ENCODE data around the gene KCNIP1.

Gene KCNIP1

GRCh38 chr5:170629566-170630175 is 125.9 kb downstream of the KCNIP1 start:
- no peak for DNase-seq (ENCODE audit: low spot score)

DNA sequence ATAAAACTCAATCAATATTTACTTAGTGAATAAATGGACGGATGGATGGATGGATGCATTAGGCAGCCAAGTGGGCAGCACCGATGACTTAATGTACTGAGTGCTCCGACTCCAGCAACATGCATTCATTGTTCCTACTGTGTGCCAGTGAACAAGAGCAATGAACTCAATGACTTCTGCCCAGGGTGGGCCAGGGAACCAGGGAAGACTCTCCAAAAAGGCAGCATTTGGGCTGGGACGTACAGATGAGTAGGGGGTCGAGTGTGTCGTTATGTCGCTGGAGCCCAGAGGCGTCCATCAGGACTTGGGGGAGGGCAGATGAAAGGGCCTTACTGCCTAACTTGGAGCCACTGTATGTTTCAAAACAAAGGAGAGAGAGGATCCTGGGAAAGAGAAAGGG is 126.4 kb downstream of the KCNIP1 start:
- no peak for DNase-seq (ENCODE audit: low spot score)

GRCh38 chr5:170630711-170631141 is 126.9 kb downstream of the KCNIP1 start:
- DNase-seq (ENCODE audit: low spot score): no peak

- DNase-seq (ENCODE audit: low spot score): no peak
These were observed 127.8 kb downstream of the KCNIP1 start for GRCh38 chr5:170631466-170632195.

DNA sequence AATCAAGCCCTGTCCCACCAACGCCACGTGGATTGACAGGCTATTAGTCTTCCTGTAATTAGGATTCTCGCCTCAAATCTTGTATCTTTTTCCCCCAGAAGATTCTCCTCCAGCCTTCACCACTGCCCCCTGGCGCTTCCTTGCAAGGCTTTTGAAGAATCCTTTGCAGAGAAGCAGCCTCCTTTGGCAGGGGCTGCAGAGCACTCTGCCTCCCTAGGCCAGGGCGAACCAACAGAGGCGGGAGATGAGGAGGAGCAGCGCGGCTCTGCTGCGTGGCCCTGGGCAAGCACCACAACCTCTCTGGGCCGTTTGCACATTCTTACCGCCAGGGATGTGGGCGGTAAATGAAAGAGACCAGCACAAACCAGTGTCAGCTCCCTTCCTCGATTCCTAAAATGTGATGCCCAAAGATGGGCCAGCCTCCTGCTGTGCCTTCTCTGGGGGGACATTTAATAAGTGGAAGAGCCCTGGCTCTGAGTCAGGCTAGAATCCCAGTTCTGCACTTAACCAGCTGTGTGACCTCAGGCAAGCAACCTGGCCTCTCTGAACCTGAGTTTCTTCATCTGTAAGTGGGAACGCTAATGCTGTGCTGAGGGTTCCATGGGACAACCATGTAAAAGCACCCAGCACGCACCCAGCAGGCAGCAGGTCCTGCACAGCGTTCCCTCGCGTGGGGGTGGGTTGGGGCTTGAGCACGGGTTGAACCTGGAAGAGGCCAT is 128.6 kb downstream of the KCNIP1 start:
- no peak for DNase-seq (ENCODE audit: low spot score)

DNA sequence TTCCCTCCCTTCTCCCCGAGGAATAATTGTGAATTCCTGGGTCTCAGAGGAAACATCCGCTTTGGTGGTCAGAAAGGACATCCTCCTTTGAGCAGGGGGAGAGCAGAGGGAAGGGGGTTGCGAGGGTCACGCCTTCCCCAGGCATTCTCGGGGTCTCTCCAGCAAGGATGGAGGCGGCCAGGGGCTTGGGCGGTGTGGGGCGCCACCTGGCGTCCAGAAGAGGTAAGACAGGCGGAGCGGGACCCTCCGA is 129.1 kb downstream of the KCNIP1 start:
- peak; percentile 33 for DNase-seq (ENCODE audit: low spot score)

DNA sequence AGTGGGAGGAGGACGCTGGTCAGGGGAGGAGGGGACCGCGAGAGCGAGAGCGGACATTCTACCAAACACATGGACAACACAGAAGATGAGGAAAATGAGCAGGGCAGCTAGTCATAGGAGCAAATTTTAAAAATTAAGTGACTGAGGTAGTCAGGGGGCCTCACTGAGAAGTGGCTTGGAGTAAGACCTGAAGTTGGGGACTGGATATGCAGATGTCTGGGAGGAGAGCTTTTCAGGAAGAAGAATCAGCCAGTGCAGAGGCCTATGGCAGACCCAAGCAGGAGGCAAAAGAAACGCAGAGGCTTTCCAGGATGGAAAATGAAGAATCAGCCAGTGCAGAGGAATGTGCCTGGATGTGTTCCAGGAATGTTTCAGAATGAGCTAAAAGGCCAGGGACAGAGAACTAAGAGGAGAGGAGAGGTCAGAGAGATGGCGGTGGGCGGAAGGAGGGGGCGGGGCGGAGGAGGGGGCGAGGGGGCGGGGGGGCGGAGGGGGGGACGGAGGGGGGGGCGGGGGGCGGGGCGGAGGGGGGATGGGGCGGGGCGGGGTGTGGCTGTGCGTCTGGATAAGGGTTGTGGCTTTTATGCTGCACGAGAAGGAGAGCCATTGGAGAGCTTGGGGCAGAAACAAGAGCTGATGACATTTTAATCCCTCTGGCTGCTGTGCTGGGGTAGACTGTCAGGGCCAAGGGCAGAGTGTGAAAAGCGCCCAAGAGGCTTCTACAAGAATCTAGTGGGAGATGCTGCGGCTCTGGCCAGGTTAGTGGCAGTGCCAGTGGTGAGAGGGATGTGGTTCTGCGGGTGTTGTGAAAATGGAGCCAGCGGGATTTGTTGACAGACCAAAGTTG is 129.6 kb downstream of the KCNIP1 start:
- peak; percentile 6 for DNase-seq (ENCODE audit: low spot score)

DNA sequence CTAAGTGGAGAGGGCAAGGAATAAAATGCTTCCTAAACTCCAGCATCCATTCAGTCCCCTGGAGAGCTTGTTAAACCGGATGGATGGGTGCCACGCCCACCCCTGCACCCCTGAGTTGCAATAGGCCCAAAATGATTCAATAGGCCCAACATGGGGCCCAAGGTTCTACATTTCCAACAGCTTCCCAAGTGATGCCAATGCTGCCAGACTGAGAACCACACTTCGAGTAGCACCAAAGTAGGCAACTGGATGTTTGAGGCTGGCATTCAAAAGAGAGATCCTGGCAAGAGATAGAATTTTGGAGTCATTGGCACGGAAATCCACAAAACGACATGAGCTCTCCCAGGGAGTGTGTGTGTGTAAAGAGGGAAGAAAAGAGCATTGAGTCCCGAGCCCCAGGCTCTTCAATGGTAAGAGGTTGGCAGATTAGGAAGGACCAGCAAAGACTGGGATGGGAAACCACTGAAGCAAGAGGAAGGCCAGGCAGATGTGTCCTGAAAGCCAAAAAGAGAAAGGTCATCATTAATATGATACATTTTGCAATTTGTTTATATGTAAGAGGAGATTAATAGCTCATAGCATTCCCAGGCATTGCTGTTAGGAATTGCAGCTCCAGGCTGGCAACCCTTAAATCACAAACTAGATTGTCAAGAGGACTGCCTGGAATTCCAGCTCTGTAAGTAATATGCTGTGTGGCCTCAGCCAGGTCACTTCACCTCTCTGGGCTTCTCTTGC is 130.6 kb downstream of the KCNIP1 start:
- DNase-seq (ENCODE audit: low spot score): no peak

GRCh38 chr5:170635706-170636105 is 131.9 kb downstream of the KCNIP1 start:
- DNase-seq (ENCODE audit: low spot score): no peak

- no peak for DNase-seq (ENCODE audit: low spot score)
These were observed 132.4 kb downstream of the KCNIP1 start for GRCh38 chr5:170636206-170636605.

DNA sequence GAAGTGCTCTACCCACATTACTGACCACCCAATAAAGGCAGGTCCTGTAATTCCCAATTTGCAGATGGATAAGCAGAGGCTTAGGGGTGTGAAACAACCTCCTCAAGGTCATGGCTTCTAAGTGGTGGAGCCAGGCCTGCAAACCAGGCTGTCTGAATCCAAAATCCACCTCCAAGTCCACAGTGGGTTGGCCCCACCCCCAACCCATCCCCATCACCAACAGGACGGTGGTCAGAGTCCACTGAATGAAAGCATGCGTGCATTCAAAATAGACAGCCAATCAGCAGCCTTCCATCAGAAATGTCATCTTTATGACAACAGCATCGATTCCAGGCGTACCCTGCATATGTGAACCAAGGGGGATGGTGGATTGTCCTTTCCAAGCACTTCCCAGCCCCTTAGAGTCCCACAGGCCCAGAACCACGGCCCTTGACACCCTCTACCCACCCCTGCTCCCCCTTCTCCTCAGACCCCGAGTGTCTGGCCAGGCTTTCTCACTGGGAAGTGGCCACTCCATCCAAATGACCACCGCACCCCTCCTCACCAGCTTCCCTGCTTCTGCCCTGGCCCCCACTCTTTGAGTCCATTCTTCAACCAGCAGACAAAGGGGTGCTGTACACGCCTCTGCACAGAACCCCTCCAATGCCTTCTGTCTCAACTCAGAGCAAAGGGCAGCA is 133.1 kb downstream of the KCNIP1 start:
- DNase-seq (ENCODE audit: low spot score): no peak

DNA sequence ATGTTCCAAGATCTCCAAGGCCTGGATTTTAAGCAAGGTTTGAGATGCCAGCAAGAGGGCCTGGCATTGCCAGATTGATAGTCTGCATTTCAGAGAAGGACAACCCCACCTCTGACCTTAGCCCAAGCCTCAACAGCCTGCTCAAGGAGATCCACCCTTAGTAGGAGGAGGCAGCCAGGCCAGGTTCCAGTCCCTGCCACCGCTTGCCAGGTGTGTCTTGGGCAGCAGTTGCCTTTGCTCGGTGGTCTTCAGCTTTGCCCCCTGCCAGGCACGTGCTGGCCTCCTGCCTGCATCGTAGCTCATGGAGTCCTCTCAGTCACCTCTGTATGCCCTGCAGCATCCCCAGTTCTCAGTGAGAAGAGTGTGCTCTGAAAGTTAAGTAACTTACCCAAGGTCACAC is 134.2 kb downstream of the KCNIP1 start:
- no peak for DNase-seq (ENCODE audit: low spot score)

DNA sequence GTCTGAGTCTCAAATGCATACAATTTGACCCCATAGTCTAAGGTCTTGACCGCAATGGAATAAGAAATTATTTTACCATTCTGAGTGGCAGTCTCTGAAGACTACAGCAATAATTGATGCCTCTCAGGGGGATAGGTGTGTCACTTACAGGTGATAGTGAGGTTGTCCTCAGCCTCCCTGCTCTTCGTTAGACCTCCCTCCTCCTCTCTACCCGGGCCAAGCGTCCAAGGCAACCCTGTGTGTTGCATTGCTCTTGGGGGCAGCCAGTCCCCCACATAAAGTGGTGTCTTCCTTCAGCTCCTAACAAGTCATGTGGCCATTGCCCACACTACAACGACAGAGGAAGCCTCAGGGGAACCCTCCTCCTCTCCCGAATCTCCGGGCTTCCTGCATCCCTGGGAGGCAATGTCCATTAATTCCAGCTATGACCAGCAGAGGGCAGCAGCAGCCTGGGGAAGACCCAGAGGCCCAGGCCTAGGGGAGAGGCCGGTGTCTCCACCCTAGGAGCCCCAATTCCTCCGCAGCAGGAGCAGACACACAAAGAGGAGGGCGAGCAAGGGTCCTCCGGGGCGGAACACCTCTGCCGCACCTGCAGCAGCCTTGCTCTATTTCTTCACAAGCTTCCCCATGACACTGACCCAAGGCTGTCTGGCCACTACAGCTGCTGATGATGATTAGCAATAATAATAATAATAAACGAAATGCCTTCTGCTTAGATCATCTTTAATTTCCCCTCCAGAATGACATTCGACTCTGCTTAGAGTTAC is 134.8 kb downstream of the KCNIP1 start:
- peak; percentile 54 for DNase-seq (ENCODE audit: low spot score)

DNA sequence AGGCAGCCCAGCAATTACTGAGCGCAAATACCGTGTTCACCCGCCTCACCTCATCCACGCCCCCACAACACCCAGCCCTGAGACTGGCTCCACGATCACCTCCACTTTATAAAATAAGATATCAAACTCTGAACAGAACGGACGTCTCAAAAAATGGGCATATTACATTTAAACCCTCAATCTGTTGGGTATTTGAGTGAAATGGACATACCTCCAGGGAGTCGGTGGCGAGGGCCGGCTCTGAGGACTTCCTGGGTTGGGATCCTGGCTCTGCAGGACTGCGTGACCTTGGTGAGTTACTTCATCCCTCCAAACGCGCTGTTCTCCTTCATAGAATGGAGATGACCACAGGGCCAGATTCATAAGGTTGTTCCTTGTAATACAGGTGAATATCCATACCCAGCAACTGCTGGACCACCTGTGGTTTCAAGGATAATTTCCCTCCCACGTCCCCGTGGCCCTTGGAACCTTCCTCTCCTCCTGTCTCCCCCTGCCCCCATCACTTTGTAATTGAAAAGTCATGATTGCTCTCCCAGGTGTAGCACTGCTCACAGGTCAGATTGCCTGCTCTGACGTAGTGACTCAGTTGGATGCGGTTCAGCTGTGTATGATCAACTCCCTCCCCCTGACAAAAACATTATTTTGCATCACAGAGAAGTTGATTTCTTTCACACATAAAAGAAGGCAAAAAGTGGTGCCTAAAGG is 135.6 kb downstream of the KCNIP1 start:
- DNase-seq (ENCODE audit: low spot score): no peak

- DNase-seq (ENCODE audit: low spot score): no peak
These were observed 137.1 kb downstream of the KCNIP1 start for GRCh38 chr5:170640731-170641588.

DNA sequence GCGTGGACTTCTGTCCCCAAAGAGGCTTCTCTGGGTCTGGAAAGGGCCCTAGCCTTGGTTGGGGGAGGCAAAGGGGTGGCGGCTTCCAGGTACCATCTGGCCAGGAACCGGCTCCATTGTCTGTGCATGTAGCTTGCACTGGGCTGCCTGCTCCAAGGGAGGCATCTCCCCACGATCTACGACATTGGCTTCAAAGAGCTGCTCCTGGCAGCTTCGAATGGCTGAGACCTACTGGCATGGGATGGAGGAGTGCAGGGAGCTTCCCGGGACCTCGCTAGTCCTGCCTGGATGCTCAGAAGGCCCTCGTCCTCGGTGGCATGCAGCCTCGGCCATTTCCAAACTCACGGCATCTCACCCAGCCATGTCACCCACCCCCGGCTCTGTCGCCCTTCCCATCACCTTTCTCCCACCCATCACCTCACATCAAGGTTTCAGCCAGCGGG is 137.8 kb downstream of the KCNIP1 start:
- DNase-seq (ENCODE audit: low spot score): no peak

- no peak for DNase-seq (ENCODE audit: low spot score)
These were observed 138.4 kb downstream of the KCNIP1 start for GRCh38 chr5:170642066-170642735.

GRCh38 chr5:170642776-170643436 is 139.1 kb downstream of the KCNIP1 start:
- no peak for DNase-seq (ENCODE audit: low spot score)

Data from hematopoietic multipotent progenitor cell treated with erythropoietin and hydrocortisone succinate and interleukin-3 and kit ligand, for 17 days (in vitro differentiated cells).